HG02588 (cell line): Measurements from ENCODE around the gene TAF11.
"Not testable (repeated sequence)": the region's sequence is repeated elsewhere in the genome, so short reads cannot be mapped to it uniquely, and the experiment has no call there.

Experiments
- ATAC-seq: cut with Tn5 transposase; IDR thresholded peaks from one replicate; pipeline ENCODE4 v1.9.1; 2021; ENCODE audit warnings: mild to moderate bottlenecking, moderate library complexity; ENCODE audit not compliant: unreplicated experiment

Gene TAF11

DNA sequence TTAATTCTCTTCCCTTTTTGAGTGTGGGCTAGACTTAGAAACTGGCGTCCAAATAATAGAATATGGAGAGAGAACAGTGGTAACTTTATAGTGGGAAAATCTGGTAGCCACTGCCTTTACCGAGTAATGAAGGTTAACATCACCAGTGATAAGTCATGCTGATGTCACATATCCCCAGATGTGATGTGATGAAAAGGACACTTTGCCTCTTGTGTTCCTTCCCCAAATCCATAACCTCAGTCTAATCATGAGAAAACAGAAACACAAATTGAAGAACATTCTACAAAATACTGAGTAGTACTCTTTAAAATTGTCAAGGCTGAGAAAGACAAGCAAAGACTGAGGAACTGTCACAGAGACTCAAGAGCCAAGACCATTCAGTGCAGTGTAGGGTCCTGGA, 19.0 kb upstream of the TAF11 start:
- ATAC-seq = no peak

DNA sequence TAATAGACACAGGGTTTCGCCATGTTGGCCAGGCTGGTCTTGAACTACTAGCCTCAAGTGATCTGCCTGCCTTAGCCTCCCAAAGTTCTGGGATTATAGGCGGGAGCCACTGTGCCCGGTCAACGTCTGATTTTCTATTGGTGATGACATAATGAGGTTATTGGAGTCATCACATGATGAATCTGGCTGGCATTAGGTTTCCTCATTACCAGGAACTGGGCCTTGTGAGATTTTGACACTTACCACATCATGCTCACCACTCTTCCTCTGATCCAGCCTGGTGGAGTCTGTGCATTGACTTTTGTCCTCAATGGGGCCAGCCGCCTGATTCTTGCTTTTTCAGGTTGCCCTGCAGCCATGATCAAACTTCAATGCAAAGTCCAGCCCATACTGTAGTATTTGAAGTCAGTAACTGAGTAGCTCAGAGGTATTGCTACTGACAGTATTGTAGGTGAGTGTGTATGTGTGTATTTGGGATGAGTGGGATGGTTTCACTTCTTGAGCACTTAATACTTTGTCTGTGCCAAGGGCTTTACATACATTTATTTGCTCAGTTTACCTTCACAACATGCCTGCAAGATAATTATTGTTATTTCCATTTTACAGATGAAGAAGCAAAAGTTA, 17.3 kb upstream of the TAF11 start:
- ATAC-seq = no peak

DNA sequence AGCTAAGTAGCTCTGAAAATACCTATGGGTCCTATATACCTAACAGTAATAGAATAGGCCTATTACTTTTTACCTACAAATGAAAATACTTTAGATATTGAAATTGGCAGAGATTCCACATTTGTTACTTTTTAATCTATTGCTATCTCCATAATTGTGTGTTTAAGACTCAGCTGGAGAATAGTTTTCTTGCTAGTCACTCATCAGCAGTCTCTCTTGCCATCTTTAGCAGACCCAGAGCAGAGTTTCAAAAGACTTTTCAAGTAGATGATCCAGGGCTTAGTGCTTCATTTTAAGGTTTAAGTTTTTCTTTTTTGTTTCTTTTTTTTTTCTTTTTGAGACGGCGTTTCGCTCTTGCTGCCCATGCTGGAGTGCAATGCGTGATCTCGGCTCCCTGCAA, 14.1 kb upstream of the TAF11 start:
- ATAC-seq = no peak

DNA sequence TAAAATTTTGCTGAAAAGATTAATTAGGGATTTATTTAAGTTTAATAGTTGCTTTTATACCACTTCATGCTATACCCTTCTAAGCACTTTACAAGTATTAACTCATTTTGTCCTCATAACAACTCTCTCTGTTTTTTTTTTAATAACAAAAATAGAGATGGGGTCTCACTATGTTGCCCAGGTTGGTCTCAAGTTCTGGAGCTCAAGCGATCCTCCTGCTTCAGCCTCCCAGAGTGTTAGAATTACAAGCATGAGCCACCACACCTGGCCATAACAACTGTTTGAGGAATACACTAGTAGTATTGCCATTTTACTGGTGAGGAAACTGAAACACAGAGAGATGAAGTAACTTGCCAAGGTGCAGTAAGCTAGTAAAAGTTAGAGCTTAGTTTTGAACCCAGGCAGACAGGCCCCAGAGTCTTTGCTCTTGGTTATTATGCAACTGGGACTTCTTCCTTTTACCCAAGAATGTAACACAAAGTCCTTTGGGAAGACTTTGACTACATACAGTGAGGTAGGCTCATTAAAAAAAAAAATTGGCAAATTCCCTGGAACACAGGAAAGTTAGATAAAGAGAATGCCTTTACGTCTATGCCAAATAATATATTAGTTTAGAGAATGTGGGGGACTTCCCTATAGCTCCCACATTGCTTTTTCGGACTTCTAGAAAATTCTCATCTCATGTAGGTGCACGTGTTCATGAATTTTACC, 12.6 kb upstream of the TAF11 start:
- ATAC-seq = no peak

GRCh38 chr6:34899748-34900147, 11.9 kb upstream of the TAF11 start:
- ATAC-seq = not testable (repeated sequence)

DNA sequence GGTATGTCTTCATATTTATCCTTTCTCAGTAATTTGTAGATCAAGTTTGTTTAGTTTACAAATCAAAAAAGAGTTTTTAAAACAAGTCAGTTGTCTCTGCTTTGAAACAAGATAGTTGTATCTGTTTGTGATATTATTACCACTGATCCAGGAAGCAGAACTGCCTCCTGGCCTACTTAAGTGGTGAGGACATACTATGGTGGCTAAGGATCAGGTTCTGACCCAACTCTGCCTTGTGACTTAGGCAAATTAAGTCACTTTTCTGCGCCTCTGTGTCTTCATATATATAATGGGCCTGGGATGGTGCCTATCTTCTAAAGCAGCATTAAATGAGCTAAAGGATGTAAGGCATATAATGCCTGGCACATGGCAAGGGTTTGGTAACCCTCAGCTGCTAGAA, 9.9 kb upstream of the TAF11 start:
- ATAC-seq = no peak

- no peak for ATAC-seq
Measured at GRCh38 chr6:34897130-34897529, 9.3 kb upstream of the TAF11 start.

DNA sequence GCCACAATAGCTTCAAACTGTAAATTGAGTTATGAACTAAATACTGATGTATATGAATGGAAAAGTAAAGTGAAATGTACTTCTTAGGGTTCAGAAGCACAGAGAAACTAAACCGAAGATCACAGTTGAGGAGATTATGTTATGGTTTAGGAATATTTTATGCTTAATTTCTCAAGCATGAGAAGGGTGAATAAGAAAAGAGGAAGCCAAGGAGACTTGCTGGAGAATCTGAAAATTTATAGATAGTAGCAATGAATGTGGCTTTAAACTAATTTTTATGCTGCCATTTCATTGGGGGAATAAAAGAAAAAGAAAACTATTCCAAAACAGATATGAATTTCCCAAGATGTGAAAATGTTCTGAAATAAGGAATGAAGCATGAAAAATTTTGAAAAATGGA, 6.9 kb upstream of the TAF11 start:
- ATAC-seq = no peak

DNA sequence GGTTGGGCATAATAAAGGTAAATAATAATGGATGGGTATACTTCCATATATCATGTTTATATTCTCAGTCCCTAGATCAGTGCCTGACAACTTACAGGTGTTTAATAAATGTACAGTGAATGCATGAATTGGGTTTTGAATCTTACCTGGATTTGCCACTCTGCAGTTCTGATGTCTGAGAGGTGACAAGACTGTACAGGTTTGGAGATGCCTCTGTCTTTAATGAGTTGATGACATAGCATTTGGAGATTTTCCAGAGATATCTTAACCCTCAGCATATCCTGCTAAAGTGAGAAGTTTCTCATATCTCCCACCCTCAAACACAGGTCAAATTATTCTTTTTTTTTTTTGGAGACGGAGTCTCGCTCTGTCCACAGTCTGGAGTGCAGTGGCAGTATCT, 3.5 kb upstream of the TAF11 start:
- ATAC-seq = no peak

DNA sequence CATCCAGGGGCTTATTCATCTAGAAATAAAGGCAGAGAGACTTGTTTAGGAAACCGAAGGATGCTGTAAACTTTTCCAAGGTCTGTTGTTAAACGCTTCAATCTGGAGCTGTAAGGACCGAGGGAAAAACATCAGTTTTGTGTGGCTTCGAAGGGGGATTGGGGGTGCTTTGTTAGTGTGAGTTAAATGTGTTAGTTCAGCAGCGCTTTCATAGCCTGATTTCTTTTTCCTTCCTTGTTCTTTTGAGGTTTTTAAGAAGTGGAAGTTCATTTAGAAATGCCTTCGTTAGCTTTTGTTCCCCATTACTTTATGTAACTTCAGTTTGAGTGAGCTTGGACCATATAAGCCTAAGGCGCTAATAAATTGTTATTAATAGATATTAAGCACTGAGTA, 2.7 kb upstream of the TAF11 start:
- ATAC-seq = no peak

DNA sequence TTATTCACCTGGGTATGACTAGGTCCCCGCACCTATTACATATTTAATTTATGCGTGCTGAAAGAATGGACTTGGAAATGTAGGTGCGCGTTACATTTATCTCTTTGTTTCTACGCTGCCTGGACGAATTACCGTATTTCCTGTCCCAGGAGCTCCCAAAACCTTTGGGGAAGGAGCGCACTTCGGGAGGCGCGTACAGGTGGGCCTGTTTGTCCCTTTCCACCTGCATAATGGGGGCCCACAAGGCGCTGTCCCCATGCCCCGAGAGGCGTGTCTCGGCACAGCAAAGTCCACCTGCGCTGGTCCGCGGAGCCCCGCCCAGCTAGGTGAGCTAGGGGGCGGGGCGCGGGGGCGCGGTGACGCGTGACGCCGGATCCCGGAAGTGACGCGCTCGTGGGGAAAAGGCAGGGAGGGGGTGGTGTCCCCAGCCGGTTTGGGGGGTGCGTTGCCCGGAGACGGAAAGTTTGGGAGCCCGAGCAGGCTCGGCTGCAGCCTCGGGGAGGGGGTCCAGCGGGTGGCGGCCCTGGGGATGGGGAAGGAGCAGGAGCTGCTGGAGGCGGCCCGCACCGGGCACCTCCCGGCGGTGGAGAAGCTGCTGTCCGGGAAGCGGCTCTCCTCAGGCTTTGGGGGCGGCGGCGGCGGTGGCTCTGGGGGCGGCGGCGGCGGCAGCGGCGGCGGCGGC, 1.2 kb upstream of the TAF11 start, which contains the start of gene ANKS1A:
Gene ANKS1A (plus strand): TSS at position 382 of the 682 bp plus-strand sequence. CDS start 148 bp downstream, at position 530.
- no peak for ATAC-seq

DNA sequence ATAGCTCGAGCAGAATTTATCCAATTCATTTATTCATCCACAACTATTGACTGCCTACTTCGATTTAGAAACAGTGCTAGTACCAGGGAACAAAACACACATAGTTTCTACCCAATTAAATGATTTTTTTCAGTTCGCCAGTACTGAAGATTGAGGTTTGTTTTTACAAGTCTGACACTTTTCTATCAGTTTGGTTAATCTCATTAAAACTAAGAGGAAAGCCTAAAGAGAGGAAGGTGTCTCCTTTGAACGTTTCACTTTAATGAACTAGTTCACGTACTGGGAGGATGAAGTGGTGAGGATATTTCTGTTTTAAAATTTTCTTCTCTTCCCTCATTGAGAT, 643 bp upstream of the TAF11 start:
- ATAC-seq = no peak

DNA sequence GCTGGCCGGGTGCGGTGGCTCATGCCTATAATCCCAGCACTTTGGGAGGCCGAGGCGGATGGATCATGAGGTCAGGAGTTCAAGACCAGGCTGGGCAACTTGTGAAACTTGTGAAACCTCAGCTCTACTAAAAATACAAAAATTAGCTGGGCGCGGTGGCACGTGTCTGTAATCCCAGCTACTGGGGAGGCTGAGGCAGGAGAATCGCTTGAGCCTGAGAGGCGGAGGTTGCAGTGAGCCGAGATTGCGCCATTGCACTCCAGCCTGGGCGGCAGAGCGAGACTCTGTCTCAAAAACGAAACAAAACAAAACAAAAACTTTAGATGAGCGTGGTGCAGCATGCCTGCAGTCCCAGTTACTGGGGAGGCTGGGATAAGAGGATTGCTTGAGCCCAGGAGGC, 2.0 kb downstream of the TAF11 start:
- not testable (repeated sequence) for ATAC-seq

- no peak for ATAC-seq
Measured at GRCh38 chr6:34884996-34885395, 2.8 kb downstream of the TAF11 start.

DNA sequence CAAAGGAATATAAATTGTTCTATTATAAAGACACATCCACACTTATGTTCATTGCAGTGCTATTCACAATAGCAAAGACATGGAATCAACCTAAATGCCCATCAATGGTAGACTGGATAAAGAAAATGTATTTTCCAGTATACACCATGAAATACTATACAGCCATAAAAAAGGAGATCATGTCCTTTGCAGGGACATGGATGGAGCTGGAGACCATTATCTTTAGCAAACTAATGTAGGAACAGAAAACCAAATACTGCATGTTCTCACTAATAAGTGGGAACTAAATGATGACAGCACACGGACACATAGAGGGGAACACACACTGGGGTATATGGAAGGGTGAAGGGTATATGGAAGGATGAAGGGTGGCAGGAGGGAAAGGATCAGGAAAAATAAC, 3.8 kb downstream of the TAF11 start:
- ATAC-seq = not testable (repeated sequence)

GRCh38 chr6:34877869-34878485, 9.9 kb downstream of the TAF11 start:
- no peak for ATAC-seq

- no peak for ATAC-seq
Measured at GRCh38 chr6:34877259-34877658, 10.6 kb downstream of the TAF11 start.

DNA sequence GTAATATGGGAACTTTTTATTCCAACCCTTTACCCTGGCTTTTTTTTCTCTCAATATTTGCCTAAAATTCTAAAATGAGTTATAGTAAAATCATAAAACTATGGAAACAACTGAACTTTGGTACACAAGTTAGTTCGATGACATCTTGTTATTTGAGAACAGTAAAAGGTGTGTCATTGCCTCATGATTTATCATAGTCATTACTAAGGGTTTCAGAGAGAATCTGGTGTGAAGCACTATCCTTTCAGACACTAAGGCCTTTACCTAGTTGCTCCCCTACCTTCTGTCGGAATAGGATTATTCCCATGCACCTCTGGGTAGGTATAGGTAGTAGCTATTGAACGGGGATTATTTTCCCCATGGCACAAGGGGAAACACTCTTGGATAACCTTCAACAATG, 11.4 kb downstream of the TAF11 start:
- no peak for ATAC-seq

DNA sequence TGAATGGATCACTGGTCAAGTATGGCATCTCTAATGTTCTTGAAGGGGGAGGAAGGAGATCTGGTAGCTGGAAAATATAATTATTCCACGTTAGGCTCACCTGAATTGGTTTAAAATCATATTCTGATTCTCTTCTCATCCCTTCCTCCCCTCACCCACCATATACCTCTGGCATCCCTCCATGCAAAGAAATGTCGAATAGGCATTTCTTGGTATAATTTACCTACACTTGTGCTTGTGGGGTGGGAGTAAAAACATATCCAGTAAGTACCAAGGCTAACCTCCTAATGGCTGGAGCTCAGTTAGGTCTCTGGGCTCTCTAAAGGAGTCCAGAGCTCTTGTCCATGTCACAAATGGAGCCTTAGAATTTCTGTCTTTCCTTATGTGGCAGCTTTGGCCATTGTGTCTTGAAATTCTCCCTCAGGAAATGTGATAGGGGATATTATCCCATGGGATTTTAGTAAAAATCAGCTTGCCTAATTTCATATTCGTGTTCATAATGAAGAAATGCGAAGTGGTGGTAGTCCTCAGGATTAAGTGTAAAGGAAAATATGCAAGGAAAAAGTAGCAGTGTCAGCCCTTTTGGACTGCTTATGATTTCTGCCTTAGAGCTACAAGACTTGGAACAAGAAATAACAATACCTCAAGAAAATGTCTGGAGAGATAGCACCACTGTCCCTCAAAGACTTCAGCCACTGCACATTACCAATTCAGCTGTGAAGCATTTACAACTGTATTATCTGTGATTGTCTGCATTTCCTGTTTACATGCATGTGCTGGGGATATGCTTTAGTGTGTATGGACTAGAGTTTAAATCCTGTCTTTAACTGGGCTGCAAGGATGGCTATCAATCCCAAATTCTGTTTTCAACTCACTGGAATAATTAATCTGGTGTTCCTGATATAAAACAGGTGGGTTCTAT, 12.3 kb downstream of the TAF11 start:
- ATAC-seq = no peak

DNA sequence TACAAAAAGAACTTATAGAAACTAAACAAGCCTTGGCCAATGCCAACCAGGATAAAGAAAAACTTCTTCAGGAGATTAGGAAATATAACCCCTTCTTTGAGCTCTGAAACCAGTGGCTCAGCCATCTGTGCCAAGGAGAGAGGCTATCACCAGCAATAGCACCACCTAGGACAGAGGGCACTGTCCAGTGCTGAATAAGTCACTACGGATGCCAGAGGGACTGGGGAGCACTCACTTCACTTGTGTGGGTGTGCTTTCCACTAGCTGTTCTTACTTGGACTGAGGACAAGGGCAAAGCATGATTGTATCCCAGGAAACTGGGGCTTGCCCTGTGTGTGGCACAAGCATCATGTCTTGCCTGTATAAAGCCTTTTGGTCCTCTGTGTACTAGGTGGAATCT, 15.5 kb downstream of the TAF11 start:
- no peak for ATAC-seq

DNA sequence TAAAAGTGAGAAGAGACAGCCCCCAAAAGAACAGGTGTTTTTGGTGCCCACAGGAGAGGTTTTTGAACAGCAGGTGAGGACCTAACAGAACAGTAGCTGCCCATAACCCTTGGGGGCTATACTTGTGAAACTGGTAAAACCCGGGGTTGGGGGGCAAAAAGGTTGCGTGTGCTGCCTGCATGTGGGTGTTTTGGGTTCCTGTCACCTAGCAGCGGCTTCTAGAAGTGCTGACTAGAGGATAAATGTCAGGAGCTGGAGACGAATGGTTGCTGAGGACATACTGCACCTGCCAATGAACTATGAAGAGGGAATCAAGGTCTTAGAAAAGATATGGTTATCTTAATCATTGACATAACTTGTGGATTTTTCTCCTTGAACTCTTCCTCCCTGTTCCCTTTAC, 16.0 kb downstream of the TAF11 start:
- no peak for ATAC-seq
